ENCODE data around the gene GUK1.

GRCh38 chr1:228120351-228120750 is 19.7 kb upstream of the GUK1 start:
- TF ChIP-seq CTCF (IDR thresholded peaks at IDR 0.05; ENCODE audit: poor library complexity, severe bottlenecking) (no peak), REST (IDR thresholded peaks at IDR 0.05; ENCODE audit: borderline replicate concordance) (no peak)
